Amniotic epithelial cell (primary cell): ENCODE data around the gene APBB1.

Source experiments
- DNase-seq: peaks from one replicate; pipeline ENCODE4 v3.0.0-alpha.2; 2010; ENCODE audit warnings: low read depth

APBB1 gene

GRCh38 chr11:6351782-6352382, 67.0 kb downstream of the APBB1 start:
- no peak for DNase-seq

GRCh38 chr11:6350486-6350885, 68.4 kb downstream of the APBB1 start:
- DNase-seq = no peak

GRCh38 chr11:6350043-6350442, 68.9 kb downstream of the APBB1 start:
- no peak for DNase-seq

GRCh38 chr11:6345366-6345765, 73.5 kb downstream of the APBB1 start:
- peak; percentile 7 for DNase-seq
